Measurements from ENCODE around the gene EXTL2.

The EXTL2 gene

DNA sequence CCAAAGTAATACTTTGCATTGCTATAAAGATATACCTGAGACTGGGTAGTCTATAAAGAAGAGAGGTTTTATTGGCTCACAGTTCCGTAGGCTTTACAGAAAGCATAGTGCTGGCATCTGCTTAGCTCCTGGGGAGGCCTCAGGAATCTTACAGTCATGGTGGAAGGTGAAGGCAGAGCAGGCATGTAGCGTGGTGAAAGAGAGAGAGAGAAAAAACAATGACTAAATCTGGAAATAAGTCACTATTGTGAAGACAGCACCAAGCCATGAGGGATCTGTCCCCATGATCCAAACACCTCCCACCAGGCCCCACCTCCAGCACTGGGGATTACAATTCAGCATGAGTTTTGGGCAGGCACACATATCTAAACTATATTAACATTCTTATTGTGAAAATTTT is 31.6 kb upstream of the EXTL2 start (continued):
- TF ChIP-seq, protein P1, sequence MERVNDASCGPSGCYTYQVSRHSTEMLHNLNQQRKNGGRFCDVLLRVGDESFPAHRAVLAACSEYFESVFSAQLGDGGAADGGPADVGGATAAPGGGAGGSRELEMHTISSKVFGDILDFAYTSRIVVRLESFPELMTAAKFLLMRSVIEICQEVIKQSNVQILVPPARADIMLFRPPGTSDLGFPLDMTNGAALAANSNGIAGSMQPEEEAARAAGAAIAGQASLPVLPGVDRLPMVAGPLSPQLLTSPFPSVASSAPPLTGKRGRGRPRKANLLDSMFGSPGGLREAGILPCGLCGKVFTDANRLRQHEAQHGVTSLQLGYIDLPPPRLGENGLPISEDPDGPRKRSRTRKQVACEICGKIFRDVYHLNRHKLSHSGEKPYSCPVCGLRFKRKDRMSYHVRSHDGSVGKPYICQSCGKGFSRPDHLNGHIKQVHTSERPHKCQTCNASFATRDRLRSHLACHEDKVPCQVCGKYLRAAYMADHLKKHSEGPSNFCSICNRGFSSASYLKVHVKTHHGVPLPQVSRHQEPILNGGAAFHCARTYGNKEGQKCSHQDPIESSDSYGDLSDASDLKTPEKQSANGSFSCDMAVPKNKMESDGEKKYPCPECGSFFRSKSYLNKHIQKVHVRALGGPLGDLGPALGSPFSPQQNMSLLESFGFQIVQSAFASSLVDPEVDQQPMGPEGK (tag by site-specific recombination; IDR thresholded peaks at IDR 0.05) = no peak
- TF ChIP-seq ZNF292 (tag by site-specific recombination; IDR thresholded peaks at IDR 0.05; ENCODE audit: borderline replicate concordance, low read depth) (no peak), TRIM28 (IDR thresholded peaks at IDR 0.05; ENCODE audit: borderline replicate concordance, low read length) (no peak), ZNF626 (tag by site-specific recombination; IDR thresholded peaks at IDR 0.05) (no peak), ZBTB17 (tag by site-specific recombination; IDR thresholded peaks at IDR 0.05) (no peak), ZNF548 (tag by site-specific recombination; IDR thresholded peaks at IDR 0.05) (no peak)
- TF ChIP-seq, protein P2, sequence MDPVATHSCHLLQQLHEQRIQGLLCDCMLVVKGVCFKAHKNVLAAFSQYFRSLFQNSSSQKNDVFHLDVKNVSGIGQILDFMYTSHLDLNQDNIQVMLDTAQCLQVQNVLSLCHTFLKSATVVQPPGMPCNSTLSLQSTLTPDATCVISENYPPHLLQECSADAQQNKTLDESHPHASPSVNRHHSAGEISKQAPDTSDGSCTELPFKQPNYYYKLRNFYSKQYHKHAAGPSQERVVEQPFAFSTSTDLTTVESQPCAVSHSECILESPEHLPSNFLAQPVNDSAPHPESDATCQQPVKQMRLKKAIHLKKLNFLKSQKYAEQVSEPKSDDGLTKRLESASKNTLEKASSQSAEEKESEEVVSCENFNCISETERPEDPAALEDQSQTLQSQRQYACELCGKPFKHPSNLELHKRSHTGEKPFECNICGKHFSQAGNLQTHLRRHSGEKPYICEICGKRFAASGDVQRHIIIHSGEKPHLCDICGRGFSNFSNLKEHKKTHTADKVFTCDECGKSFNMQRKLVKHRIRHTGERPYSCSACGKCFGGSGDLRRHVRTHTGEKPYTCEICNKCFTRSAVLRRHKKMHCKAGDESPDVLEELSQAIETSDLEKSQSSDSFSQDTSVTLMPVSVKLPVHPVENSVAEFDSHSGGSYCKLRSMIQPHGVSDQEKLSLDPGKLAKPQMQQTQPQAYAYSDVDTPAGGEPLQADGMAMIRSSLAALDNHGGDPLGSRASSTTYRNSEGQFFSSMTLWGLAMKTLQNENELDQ (tag by site-specific recombination; IDR thresholded peaks at IDR 0.05; ENCODE audit: low read depth) = no peak

DNA sequence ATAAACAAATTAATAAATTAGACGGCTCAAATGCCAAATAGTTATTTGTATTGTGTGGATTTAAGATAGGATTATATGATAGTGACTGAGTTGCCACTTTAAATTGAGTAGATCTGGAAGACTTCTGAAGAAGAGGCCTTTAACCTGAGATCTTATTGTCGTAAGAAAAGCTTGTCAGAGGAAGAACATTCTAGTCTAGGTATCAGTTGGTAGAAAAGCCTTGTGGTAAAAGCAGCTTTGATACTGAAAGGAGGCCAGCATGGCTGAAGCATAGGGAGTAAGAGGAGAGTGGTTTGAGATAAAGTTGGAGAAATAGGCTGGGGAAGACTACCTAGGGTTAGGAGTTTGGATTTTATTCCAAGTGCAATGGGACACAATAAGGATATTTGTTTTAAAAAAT is 30.3 kb upstream of the EXTL2 start:
- CTCF ChIA-PET = interaction anchor here (0.7 to 2.7 kb wide), 2 partner anchors 322 to 363 kb away, joined by 3 to 13 read pairs; no protein-coding TSS in a partner anchor

DNA sequence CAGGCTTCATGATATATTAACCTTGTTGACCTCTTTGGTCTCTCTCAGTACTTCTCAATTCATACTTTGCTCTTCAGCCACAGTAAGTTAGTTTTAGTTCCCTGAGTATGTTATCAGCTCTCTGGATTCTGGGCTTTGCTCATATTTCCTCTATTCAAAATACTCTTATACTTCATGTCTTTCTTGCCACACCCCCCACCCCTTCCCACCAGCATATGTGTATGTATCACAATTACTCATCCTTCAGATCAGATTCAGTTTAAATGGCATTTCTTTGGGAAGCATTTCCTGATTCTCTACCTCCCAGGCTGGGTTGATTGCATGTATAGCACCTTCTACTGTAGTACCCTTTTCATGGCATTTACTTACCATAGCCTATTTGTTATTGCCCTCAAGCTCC is 29.6 kb upstream of the EXTL2 start:
- CTCF ChIA-PET = interaction anchor here (0.7 to 2.7 kb wide), 4 partner anchors 9 to 364 kb away, joined by 3 to 13 read pairs (median 6); no protein-coding TSS in a partner anchor
- POLR2A ChIA-PET = no interaction called here
- Histone ChIP-seq H3K4me3 (ENCODE audit: low read depth, low read length) (no peak overlapping the region), H3K36me3 (ENCODE audit: control insufficient read depth in 2 of 2, insufficient read depth in 1 of 2, low read length in 2 of 2) (peaks cover 12 to 43% of the 10 kb centered on the region in 2 experiments), H3K9me3 (ENCODE audit: control insufficient read depth, insufficient read depth, low read depth, low read length) (no peaks in the 10 kb centered on the region), H3K27ac (ENCODE audit: extremely low read depth, low read depth, low read length) (no peak overlapping the region), H3K4me1 (ENCODE audit: control insufficient read depth, insufficient read depth, low read length) (no peaks in the 10 kb centered on the region)
- TF ChIP-seq ZNF404 (tag by site-specific recombination; IDR thresholded peaks at IDR 0.05) (no peak), ZNF48 (tag by site-specific recombination; IDR thresholded peaks at IDR 0.05) (no peak), TCF7L2 (IDR thresholded peaks at IDR 0.05; ENCODE audit: borderline replicate concordance, low read depth, low read length) (no peak), ZNF112 (tag by site-specific recombination; IDR thresholded peaks at IDR 0.05) (no peak), ZNF335 (tag by site-specific recombination; conservative IDR thresholded peaks at IDR 0.05) (no peak)
- TF ChIP-seq, protein P3, sequence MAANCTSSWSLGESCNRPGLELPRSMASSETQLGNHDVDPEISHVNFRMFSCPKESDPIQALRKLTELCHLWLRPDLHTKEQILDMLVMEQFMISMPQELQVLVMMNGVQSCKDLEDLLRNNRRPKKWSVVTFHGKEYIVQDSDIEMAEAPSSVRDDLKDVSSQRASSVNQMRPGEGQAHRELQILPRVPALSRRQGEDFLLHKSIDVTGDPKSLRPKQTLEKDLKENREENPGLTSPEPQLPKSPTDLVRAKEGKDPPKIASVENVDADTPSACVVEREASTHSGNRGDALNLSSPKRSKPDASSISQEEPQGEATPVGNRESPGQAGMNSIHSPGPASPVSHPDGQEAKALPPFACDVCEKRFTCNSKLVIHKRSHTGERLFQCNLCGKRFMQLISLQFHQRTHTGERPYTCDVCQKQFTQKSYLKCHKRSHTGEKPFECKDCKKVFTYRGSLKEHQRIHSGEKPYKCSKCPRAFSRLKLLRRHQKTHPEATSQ (tag by site-specific recombination; IDR thresholded peaks at IDR 0.05) = no peak

More for the DNA sequence above, 30.3 kb upstream of the EXTL2 start:
- Histone ChIP-seq H3K4me3 (ENCODE audit: low read depth, low read length) (no peak overlapping the region), H3K4me1 (ENCODE audit: control insufficient read depth, insufficient read depth, low read length) (no peaks in the 10 kb centered on the region), H3K27ac (ENCODE audit: extremely low read depth, low read depth, low read length) (no peak overlapping the region), H3K9me3 (ENCODE audit: control insufficient read depth, insufficient read depth, low read depth, low read length) (no peaks in the 10 kb centered on the region), H3K36me3 (ENCODE audit: control insufficient read depth in 2 of 2, insufficient read depth in 1 of 2, low read length in 2 of 2) (peaks cover 12 to 43% of the 10 kb centered on the region in 2 experiments)
- TF ChIP-seq ZNF311 (tag by site-specific recombination; IDR thresholded peaks at IDR 0.05; ENCODE audit: borderline replicate concordance) (no peak), GLI2 (tag by site-specific recombination; IDR thresholded peaks at IDR 0.05; ENCODE audit: borderline replicate concordance, low read depth) (no peak), SCRT1 (tag by site-specific recombination; IDR thresholded peaks at IDR 0.05; ENCODE audit: borderline replicate concordance) (no peak), ZNF132 (tag by site-specific recombination; IDR thresholded peaks at IDR 0.05; ENCODE audit: borderline replicate concordance) (no peak), ZNF654 (tag by site-specific recombination; IDR thresholded peaks at IDR 0.05; ENCODE audit: low read depth) (no peak)
- TF ChIP-seq, protein P4, sequence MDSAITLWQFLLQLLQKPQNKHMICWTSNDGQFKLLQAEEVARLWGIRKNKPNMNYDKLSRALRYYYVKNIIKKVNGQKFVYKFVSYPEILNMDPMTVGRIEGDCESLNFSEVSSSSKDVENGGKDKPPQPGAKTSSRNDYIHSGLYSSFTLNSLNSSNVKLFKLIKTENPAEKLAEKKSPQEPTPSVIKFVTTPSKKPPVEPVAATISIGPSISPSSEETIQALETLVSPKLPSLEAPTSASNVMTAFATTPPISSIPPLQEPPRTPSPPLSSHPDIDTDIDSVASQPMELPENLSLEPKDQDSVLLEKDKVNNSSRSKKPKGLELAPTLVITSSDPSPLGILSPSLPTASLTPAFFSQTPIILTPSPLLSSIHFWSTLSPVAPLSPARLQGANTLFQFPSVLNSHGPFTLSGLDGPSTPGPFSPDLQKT (IDR thresholded peaks at IDR 0.05; ENCODE audit: borderline replicate concordance, low read depth, low read length) = no peak
- TF ChIP-seq, protein P5, sequence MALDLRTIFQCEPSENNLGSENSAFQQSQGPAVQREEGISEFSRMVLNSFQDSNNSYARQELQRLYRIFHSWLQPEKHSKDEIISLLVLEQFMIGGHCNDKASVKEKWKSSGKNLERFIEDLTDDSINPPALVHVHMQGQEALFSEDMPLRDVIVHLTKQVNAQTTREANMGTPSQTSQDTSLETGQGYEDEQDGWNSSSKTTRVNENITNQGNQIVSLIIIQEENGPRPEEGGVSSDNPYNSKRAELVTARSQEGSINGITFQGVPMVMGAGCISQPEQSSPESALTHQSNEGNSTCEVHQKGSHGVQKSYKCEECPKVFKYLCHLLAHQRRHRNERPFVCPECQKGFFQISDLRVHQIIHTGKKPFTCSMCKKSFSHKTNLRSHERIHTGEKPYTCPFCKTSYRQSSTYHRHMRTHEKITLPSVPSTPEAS (tag by site-specific recombination; IDR thresholded peaks at IDR 0.05) = no peak
- POLR2A ChIA-PET = no interaction called here
